ENCODE results near the gene MYDGF. TPM values are rescaled to one million over a fixed set of nuclear protein-coding genes. Genes with fewer than 3 reads are reported as not detected.

Gene MYDGF
- 10 to 100 TPM; 85.1 to 88.9 TPM for total RNA-seq
- 100 to 1,000 TPM; 198 to 222 TPM for polyA plus RNA-seq

DNA sequence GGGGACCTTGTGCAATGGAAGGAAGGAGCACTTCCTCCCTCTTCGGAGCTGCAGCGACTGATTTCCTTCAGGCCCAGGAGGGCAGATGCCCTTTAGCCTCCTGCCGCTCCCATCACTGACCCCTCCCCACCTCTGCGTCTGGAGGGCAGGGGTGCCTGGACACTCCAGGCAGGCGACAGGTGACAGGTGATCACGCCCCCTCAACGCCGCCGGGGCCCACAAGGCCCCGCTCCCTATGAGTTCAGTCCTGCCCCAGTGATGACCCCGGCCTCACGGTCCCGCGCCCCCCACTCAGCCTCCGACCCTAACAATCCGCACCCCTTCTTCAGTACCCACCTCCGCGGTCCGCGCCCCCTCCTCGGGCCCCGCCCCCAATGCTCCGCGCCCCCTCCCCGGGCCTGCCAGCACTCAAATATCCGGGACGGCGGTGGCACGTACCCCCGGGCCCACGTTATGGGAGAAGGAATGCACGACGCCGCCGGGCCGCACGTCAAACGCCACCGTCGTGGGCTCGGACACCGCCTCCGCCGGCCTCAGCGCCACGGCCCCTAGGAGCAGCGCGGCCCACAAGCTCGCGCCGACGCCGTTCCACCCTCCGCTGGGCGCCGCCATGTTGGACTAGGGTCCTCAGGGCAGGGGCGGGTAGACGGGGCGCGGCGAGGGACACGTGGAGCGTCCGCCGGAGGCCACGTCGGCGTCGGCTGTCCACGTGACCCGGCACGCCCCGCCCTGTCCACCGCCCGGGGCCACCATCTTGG is at the start of gene MYDGF:
Gene MYDGF (minus strand): TSS at position 620 of the 758 bp plus-strand sequence. CDS start 8 bp downstream, at position 612.
- H3K27me3 ChIP-seq (ENCODE audit: control insufficient read depth in 4 of 4, insufficient read depth in 4 of 4, low read length in 3 of 4) = no peaks in the 10 kb centered on the region
- H3K4me3 ChIP-seq (ENCODE audit: low read depth in 1 of 3, low read length in 3 of 3) = peak within 1 kb of the TSS; percentile 89 to 99 (median 93)
- WGBS = under 1% methylated on average over 75 of the region's 75 CpGs
- peaks cover 0 to 23% (median 11%) of the 10 kb centered on the region in 4 donors for H3K36me3 ChIP-seq (ENCODE audit: control insufficient read depth in 4 of 4, insufficient read depth in 3 of 4, low read depth in 1 of 4, low read length in 3 of 4)
- H3K4me1 ChIP-seq (ENCODE audit: control insufficient read depth in 4 of 4, insufficient read depth in 4 of 4, low read length in 3 of 4) = peaks cover 5 to 27% (median 19%) of the 10 kb centered on the region in 4 donors
- peak within 1 kb of the TSS; percentile 91 to 92 for H3K27ac ChIP-seq (ENCODE audit: low read depth in 1 of 2, low read length in 2 of 2)
- peak; percentile 91 for DNase-seq (ENCODE audit: low spot score)
- TF ChIP-seq NR2F2 (IDR thresholded peaks at IDR 0.05) (no peak), YY1 (IDR thresholded peaks at IDR 0.05) (peak; percentile 96), RAD21 (IDR thresholded peaks at IDR 0.05) (peak in 1 of 2 donors; percentile 20), HNF4G (IDR thresholded peaks at IDR 0.05) (no peak), GABPA (IDR thresholded peaks at IDR 0.05 in 1 of 2, conservative IDR thresholded peaks at IDR 0.05 in 1 of 2) (no peak), FOXA1 (IDR thresholded peaks at IDR 0.05) (no peak)
- TF ChIP-seq, protein P1, sequence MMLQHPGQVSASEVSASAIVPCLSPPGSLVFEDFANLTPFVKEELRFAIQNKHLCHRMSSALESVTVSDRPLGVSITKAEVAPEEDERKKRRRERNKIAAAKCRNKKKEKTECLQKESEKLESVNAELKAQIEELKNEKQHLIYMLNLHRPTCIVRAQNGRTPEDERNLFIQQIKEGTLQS (IDR thresholded peaks at IDR 0.05) = no peak
- TF ChIP-seq, protein P2, sequence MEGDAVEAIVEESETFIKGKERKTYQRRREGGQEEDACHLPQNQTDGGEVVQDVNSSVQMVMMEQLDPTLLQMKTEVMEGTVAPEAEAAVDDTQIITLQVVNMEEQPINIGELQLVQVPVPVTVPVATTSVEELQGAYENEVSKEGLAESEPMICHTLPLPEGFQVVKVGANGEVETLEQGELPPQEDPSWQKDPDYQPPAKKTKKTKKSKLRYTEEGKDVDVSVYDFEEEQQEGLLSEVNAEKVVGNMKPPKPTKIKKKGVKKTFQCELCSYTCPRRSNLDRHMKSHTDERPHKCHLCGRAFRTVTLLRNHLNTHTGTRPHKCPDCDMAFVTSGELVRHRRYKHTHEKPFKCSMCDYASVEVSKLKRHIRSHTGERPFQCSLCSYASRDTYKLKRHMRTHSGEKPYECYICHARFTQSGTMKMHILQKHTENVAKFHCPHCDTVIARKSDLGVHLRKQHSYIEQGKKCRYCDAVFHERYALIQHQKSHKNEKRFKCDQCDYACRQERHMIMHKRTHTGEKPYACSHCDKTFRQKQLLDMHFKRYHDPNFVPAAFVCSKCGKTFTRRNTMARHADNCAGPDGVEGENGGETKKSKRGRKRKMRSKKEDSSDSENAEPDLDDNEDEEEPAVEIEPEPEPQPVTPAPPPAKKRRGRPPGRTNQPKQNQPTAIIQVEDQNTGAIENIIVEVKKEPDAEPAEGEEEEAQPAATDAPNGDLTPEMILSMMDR (IDR thresholded peaks at IDR 0.05; ENCODE audit: low read depth, low read length, missing input control) = no peak
- TF ChIP-seq, protein P3, sequence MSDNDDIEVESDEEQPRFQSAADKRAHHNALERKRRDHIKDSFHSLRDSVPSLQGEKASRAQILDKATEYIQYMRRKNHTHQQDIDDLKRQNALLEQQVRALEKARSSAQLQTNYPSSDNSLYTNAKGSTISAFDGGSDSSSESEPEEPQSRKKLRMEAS (IDR thresholded peaks at IDR 0.05) = no peak
- peak within 1 kb of the TSS; percentile 36 to 90 for H3K9ac ChIP-seq (ENCODE audit: low read depth in 1 of 2, low read length in 2 of 2)
- H3K9me3 ChIP-seq (ENCODE audit: control insufficient read depth in 4 of 4, low read length in 3 of 4) = no peaks in the 10 kb centered on the region

DNA sequence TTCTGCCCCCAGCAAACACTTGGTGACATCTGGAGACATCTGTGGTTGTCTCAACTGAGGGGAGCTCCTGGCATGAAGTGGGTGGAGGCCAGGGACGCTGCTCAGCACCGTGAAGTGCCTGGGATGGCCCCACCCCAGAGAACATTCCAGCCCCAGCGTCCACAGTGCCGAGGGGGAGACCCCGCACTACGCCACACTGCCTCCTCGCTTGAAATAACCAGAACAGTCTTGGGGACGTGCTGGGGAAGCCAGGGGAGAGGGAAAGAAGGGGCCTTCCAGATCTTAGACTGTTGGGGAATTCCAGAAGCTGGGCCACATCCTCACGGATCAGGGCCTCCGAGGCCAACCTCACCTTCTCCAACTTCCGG is 49.3 kb upstream of the MYDGF start:
- H3K9ac ChIP-seq (ENCODE audit: low read depth in 1 of 2, low read length in 2 of 2) = no peak overlapping the region
- no peak overlapping the region for H3K27ac ChIP-seq (ENCODE audit: low read depth in 1 of 2, low read length in 2 of 2)
- no peak for TF ChIP-seq TAF1 (conservative IDR thresholded peaks at IDR 0.05)
- TF ChIP-seq FOXA2 (IDR thresholded peaks at IDR 0.05) = no peak
- TF ChIP-seq HNF4A (conservative IDR thresholded peaks at IDR 0.05) = no peak
- TF ChIP-seq FOXA1 (IDR thresholded peaks at IDR 0.05) = no peak
- no peak for TF ChIP-seq HNF4G (IDR thresholded peaks at IDR 0.05)
- no peak for TF ChIP-seq RAD21 (IDR thresholded peaks at IDR 0.05)
- no peak for TF ChIP-seq NR2F2 (IDR thresholded peaks at IDR 0.05)
- TF ChIP-seq, protein P4, sequence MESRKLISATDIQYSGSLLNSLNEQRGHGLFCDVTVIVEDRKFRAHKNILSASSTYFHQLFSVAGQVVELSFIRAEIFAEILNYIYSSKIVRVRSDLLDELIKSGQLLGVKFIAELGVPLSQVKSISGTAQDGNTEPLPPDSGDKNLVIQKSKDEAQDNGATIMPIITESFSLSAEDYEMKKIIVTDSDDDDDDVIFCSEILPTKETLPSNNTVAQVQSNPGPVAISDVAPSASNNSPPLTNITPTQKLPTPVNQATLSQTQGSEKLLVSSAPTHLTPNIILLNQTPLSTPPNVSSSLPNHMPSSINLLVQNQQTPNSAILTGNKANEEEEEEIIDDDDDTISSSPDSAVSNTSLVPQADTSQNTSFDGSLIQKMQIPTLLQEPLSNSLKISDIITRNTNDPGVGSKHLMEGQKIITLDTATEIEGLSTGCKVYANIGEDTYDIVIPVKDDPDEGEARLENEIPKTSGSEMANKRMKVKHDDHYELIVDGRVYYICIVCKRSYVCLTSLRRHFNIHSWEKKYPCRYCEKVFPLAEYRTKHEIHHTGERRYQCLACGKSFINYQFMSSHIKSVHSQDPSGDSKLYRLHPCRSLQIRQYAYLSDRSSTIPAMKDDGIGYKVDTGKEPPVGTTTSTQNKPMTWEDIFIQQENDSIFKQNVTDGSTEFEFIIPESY (IDR thresholded peaks at IDR 0.05) = no peak
- TF ChIP-seq, protein P2 (IDR thresholded peaks at IDR 0.05; ENCODE audit: low read depth, low read length, missing input control) = no peak
- no peak for TF ChIP-seq GABPA (IDR thresholded peaks at IDR 0.05 in 1 of 2, conservative IDR thresholded peaks at IDR 0.05 in 1 of 2)
- TF ChIP-seq, protein P5, sequence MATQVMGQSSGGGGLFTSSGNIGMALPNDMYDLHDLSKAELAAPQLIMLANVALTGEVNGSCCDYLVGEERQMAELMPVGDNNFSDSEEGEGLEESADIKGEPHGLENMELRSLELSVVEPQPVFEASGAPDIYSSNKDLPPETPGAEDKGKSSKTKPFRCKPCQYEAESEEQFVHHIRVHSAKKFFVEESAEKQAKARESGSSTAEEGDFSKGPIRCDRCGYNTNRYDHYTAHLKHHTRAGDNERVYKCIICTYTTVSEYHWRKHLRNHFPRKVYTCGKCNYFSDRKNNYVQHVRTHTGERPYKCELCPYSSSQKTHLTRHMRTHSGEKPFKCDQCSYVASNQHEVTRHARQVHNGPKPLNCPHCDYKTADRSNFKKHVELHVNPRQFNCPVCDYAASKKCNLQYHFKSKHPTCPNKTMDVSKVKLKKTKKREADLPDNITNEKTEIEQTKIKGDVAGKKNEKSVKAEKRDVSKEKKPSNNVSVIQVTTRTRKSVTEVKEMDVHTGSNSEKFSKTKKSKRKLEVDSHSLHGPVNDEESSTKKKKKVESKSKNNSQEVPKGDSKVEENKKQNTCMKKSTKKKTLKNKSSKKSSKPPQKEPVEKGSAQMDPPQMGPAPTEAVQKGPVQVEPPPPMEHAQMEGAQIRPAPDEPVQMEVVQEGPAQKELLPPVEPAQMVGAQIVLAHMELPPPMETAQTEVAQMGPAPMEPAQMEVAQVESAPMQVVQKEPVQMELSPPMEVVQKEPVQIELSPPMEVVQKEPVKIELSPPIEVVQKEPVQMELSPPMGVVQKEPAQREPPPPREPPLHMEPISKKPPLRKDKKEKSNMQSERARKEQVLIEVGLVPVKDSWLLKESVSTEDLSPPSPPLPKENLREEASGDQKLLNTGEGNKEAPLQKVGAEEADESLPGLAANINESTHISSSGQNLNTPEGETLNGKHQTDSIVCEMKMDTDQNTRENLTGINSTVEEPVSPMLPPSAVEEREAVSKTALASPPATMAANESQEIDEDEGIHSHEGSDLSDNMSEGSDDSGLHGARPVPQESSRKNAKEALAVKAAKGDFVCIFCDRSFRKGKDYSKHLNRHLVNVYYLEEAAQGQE (IDR thresholded peaks at IDR 0.05) = no peak
- TF ChIP-seq, protein P3 (IDR thresholded peaks at IDR 0.05) = no peak
- TF ChIP-seq YY1 (IDR thresholded peaks at IDR 0.05) = no peak
- no peak for TF ChIP-seq SP1 (IDR thresholded peaks at IDR 0.05)
- no peak for TF ChIP-seq RXRA (IDR thresholded peaks at IDR 0.05)
- TF ChIP-seq, protein P1 (IDR thresholded peaks at IDR 0.05) = no peak
- TF ChIP-seq EGR1 (IDR thresholded peaks at IDR 0.05; ENCODE audit: low read depth in 2 of 2) = no peak
- TF ChIP-seq JUND (IDR thresholded peaks at IDR 0.05) = no peak
- H3K27me3 ChIP-seq (ENCODE audit: control insufficient read depth in 4 of 4, insufficient read depth in 4 of 4, low read length in 3 of 4) = no peaks in the 10 kb centered on the region
- peaks cover 7 to 79% (median 72%) of the 10 kb centered on the region in 4 donors for H3K4me1 ChIP-seq (ENCODE audit: control insufficient read depth in 4 of 4, insufficient read depth in 4 of 4, low read length in 3 of 4)
- H3K36me3 ChIP-seq (ENCODE audit: control insufficient read depth in 4 of 4, insufficient read depth in 3 of 4, low read depth in 1 of 4, low read length in 3 of 4) = peaks cover 6 to 19% (median 15%) of the 10 kb centered on the region in 4 donors
- no peak overlapping the region for H3K4me3 ChIP-seq (ENCODE audit: low read depth in 1 of 3, low read length in 3 of 3)
- DNase-seq (ENCODE audit: low spot score) = no peak
- WGBS = 89% methylated on average over 11 of the region's 11 CpGs
- H3K9me3 ChIP-seq (ENCODE audit: control insufficient read depth in 4 of 4, low read length in 3 of 4) = no peaks in the 10 kb centered on the region

All from liver (tissue), 9 donors.